HuH-7 (cell line): ENCODE measurements around the gene ADARB2.

ENCODE experiments used
- DNase-seq: peaks from one replicate; pipeline ENCODE4 v3.0.0; 2011; ENCODE audit warnings: low spot score

The ADARB2 gene

GRCh38 chr10:1570416-1571051, 166.8 kb downstream of the ADARB2 start:
- no peak for DNase-seq

GRCh38 chr10:1569208-1569607, 168.1 kb downstream of the ADARB2 start:
- DNase-seq = no peak

GRCh38 chr10:1567742-1568495, 169.4 kb downstream of the ADARB2 start:
- DNase-seq = no peak

GRCh38 chr10:1567152-1567551, 170.2 kb downstream of the ADARB2 start:
- DNase-seq = no peak

- DNase-seq = no peak
Measured at GRCh38 chr10:1564791-1565190, 172.5 kb downstream of the ADARB2 start.

- DNase-seq = no peak
Measured at GRCh38 chr10:1563028-1563427, 174.3 kb downstream of the ADARB2 start.

- DNase-seq = no peak
Measured at GRCh38 chr10:1561731-1562337, 175.5 kb downstream of the ADARB2 start.

- no peak for DNase-seq
Measured at GRCh38 chr10:1560535-1561192, 176.7 kb downstream of the ADARB2 start.

- DNase-seq = no peak
Measured at GRCh38 chr10:1559761-1560160, 177.6 kb downstream of the ADARB2 start.

GRCh38 chr10:1559311-1559710, 178.0 kb downstream of the ADARB2 start:
- no peak for DNase-seq

- no peak for DNase-seq
Measured at GRCh38 chr10:1558906-1559305, 178.4 kb downstream of the ADARB2 start.

- DNase-seq = no peak
Measured at GRCh38 chr10:1557081-1557480, 180.2 kb downstream of the ADARB2 start.

- DNase-seq = no peak
Measured at GRCh38 chr10:1556496-1556895, 180.8 kb downstream of the ADARB2 start.

- DNase-seq = no peak
Measured at GRCh38 chr10:1553951-1554350, 183.4 kb downstream of the ADARB2 start.

GRCh38 chr10:1552881-1553670, 184.2 kb downstream of the ADARB2 start:
- DNase-seq = no peak

GRCh38 chr10:1552406-1552805, 184.9 kb downstream of the ADARB2 start:
- no peak for DNase-seq

GRCh38 chr10:1551636-1552338, 185.5 kb downstream of the ADARB2 start:
- DNase-seq = no peak

GRCh38 chr10:1550616-1551015, 186.7 kb downstream of the ADARB2 start:
- DNase-seq = no peak

- no peak for DNase-seq
Measured at GRCh38 chr10:1550291-1550595, 187.1 kb downstream of the ADARB2 start.

GRCh38 chr10:1549591-1550290, 187.6 kb downstream of the ADARB2 start:
- DNase-seq = no peak

GRCh38 chr10:1548596-1548995, 188.7 kb downstream of the ADARB2 start:
- DNase-seq = no peak
